Stimulated activated CD4-positive, alpha-beta T cell treated with anti-CD3 and anti-CD28 coated beads, Interleukin-1b, Interleukin-23, amount 100 ng/mL, for 48 hours (primary cell): ENCODE measurements around the gene GLMP.

Experiments used
- DNase-seq: peaks from one replicate; pipeline ENCODE4 v3.0.0-alpha.2; 2020

The GLMP gene

DNA sequence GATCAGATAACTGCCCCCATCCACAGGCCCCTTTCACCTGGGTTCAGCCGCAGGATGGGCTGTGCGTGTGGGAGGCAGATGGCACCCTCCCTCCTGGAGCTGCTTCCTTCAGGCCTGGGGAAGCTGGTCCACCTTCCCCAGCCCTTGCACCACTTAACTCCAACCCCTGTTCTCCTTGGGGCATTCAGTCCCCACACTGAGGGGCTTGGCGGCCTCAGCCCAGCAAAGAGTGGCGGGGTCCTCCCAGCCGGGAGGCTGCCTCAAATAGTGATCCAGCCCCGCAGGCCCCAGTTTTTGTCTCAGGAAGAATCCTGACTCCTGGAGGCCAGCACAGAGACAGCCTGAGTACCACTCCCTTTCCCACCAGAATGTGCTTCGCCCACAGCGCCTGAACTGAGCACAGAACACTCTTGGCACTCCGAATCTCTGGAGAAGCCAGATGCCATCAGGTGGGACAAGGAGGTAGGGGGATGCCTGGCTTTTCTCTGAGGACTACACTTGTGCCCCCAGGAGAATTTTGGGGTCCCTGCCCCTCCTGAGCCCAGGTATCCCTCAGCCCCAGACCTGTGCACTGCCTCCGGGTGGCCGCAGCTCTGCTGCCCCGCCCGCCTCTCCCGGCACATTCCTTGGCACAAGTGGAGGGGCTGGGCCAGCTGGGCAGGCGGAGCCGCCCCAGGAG is 48.6 kb downstream of the GLMP start:
- no peak for DNase-seq

DNA sequence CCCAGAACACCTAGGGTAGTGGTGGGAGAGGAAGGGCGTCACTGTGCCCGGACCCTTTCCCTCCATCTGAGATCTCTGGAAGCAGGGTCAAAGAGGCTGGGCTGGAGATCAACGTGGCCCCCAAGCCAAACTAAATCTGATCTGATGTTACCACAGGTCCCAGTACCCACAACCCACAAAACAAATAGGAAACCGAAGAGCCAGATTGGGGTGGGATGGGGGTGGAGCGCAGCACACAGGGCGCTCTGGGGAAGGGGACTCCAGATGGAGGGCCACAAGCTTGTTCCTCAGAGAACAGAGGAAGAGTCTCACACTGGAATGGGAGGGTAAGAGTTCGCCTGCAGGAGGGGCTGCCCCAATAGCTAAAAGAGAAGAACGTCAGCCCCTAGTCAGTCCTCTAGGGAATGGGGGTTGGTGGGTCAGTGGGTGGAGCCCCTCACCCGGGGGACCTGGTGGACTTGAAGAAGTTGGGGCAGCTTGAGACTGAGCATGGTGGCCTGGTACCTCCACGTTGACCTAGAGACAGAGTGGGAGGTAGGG is 49.2 kb downstream of the GLMP start:
- DNase-seq = no peak

DNA sequence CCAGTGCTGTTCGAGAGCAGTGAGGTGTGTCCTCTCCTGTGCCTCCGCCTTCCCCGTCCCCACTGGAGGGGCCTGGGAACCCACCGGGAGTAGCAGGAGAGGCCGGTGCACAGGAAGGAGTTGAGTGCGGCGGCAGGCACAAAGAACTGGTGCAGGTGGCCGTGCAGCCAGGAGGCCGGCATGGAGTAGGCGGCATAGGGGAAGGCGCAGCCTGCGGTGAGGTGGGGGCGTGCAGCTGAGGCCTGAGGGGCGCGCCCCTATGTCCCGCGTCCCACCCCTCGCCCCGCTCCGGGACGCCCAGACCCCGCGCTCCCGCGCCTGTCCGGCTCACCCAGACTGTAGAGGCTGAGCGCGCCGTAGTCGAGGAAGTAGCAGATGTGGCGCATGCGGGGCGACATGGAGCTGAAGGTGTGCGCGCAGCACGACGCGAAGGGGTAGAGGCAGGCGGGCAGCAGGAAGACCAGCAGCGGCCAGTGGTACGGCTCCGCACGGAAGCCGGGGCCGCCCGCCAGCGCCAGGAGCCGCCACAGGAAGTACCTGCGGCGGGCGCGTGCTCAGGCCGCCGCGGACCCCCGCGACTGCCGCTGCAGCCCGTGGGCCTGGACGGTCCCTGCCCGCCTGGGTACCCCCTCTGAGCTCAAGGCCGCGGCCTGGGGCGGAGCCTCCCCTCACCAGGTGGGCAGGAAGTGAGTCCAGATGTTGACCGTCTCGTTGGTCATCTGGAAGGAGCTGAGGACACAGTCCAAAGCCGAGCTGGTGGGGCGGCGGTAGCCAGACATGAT is 49.8 kb downstream of the GLMP start:
- no peak for DNase-seq

DNA sequence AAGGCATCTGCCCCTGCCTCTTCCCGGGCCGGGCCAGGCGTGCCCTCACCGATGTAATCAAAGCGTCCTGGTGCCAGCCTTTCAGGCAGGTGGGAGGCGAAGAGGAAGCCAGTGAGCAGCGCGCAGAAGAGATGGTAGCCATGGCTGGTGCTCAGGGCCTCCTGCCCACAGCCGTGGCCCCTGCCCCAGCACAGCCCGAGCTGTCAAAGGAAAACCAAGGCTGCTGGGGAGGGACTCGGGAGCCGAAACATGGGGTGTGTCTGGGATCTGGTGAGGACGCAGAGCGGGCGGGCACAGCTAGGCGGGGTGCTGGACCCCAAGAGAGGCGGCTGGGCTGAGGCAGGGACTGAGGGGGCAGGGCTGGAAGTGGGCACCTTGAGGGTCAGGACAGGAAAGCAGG is 50.8 kb downstream of the GLMP start:
- DNase-seq = no peak

DNA sequence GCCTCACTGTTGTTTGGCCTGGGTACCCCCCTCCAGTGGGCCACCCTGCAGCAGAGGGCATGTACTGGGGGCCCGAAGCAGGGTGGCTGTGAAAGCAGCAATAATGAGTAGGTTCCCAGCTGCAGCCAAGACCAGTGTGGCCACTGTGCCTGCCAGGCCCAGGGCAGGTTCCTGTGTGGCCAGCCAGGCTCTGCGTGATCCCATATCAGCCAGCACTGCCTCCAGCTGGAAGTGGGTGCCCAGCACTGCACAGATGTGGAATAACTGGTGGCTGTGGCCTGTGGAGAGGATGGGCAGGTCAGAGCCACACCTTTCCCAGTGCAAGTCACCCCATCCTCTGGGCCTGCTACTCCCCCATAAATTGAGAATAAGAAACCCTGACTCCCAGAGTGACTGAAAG is 51.4 kb downstream of the GLMP start:
- no peak for DNase-seq

DNA sequence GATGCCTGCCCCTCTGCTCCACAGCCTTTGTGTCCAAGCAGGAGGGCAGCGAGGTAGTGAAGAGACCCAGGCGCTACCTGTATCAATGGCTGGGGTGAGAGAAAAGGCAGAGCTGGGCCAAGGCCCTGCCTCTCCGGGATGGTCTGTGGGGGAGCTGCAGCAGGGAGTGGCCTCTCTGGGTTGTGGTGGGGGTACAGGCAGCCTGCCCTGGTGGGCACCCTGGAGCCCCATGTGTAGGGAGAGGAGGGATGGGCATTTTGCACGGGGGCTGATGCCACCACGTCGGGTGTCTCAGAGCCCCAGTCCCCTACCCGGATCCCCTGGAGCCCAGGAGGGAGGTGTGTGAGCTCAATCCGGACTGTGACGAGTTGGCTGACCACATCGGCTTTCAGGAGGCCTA is 52.7 kb downstream of the GLMP start:
- DNase-seq = no peak
